ENCODE data around the gene MSX2.

GRCh38 chr5:174767670-174768069 lies 43.3 kb downstream of the MSX2 start:
- TF ChIP-seq CTCF (IDR thresholded peaks at IDR 0.05) (no peak), EZH2 (IDR thresholded peaks at IDR 0.05; ENCODE audit: borderline replicate concordance, insufficient read depth, low read depth, low read length, poor library complexity, severe bottlenecking) (no peak)
